HS-5 (cell line): Measurements from ENCODE around the gene SLC9A9.
"Not testable (repeated sequence)": the region's sequence is repeated elsewhere in the genome, so short reads cannot be mapped to it uniquely, and the experiment has no call there.

ENCODE experiments used
- DNase-seq: peaks from one replicate; pipeline ENCODE4 v3.0.0-alpha.2; 2012; ENCODE audit warnings: low read depth

The SLC9A9 gene

GRCh38 chr3:143810166-143810952 is 37.9 kb downstream of the SLC9A9 start:
- DNase-seq = no peak

- DNase-seq = no peak
Measured at GRCh38 chr3:143809121-143809621, 39.1 kb downstream of the SLC9A9 start.

- DNase-seq = no peak
Measured at GRCh38 chr3:143808030-143808429, 40.2 kb downstream of the SLC9A9 start.

GRCh38 chr3:143806038-143806437 is 42.2 kb downstream of the SLC9A9 start:
- DNase-seq = no peak

GRCh38 chr3:143805476-143805875 is 42.8 kb downstream of the SLC9A9 start:
- DNase-seq = not testable (repeated sequence)

GRCh38 chr3:143801046-143801445 is 47.2 kb downstream of the SLC9A9 start:
- DNase-seq = not testable (repeated sequence)

- not testable (repeated sequence) for DNase-seq
Measured at GRCh38 chr3:143798151-143798550, 50.1 kb downstream of the SLC9A9 start.

- DNase-seq = no peak
Measured at GRCh38 chr3:143795874-143796273, 52.4 kb downstream of the SLC9A9 start.

- DNase-seq = no peak
Measured at GRCh38 chr3:143794793-143795462, 53.3 kb downstream of the SLC9A9 start.

GRCh38 chr3:143793971-143794370 is 54.3 kb downstream of the SLC9A9 start:
- no peak for DNase-seq

GRCh38 chr3:143791386-143791785 is 56.9 kb downstream of the SLC9A9 start:
- no peak for DNase-seq

- no peak for DNase-seq
Measured at GRCh38 chr3:143786219-143787191, 61.8 kb downstream of the SLC9A9 start.

GRCh38 chr3:143784446-143784845 is 63.8 kb downstream of the SLC9A9 start:
- no peak for DNase-seq

- DNase-seq = no peak
Measured at GRCh38 chr3:143783851-143784370, 64.4 kb downstream of the SLC9A9 start.

GRCh38 chr3:143775459-143775858 is 72.8 kb downstream of the SLC9A9 start:
- DNase-seq = peak; percentile 29

GRCh38 chr3:143771939-143772338 is 76.3 kb downstream of the SLC9A9 start:
- DNase-seq = no peak

- DNase-seq = no peak
Measured at GRCh38 chr3:143771258-143771657, 77.0 kb downstream of the SLC9A9 start.

- no peak for DNase-seq
Measured at GRCh38 chr3:143770391-143770790, 77.9 kb downstream of the SLC9A9 start.

GRCh38 chr3:143769616-143770015 is 78.7 kb downstream of the SLC9A9 start:
- DNase-seq = no peak

- DNase-seq = no peak
Measured at GRCh38 chr3:143764840-143765239, 83.4 kb downstream of the SLC9A9 start.

- DNase-seq = no peak
Measured at GRCh38 chr3:143763564-143764162, 84.6 kb downstream of the SLC9A9 start.
